ENCODE results near the gene PTPRQ. TPM values are rescaled to one million over a fixed set of nuclear protein-coding genes. Genes with fewer than 3 reads are reported as not detected.
A peak's percentile ranks its signal among the peaks of the same experiment; 100 is the strongest.

The PTPRQ gene
- not detected in 2 replicates for total RNA-seq

DNA sequence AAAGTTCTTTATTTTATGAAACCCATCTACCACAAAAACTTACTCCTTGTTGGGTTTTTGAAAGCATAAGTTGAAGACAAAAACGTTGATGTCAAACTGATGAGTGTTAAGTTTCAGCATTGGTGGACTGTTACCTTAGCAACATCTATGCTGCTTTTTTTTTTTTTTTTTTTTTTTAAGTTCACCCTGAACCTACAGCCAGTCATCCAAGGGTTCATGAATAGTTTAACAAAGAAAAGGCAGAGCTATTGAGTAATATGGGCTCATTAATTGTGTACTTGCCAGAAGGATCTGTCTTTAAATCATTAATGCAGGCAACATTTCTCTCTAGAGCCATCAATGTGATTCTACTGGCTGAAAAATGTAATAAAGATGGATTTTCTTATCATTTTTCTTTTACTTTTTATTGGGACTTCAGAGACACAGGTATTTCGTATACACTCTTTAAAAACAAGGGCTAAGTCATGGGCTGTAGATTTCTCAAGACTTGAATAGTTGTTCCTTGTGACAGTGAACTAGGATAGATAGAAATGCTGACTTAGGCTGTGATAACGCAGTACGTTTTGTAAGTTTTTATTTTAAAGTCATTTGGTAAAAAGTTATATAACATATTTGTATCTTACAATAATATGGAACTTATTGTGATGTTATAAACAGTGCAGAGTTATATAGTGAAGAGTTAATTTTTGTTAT is at the start of gene PTPRQ:
Gene PTPRQ, plus strand, starts transcription at position 262 of the 693 bp plus-strand sequence. Its CDS starts 111 bp downstream, at position 373.
- H3K27me3 ChIP-seq (ENCODE audit: control insufficient read depth, insufficient read depth, low read length), result no peaks in the 10 kb centered on the region
- DNase-seq (ENCODE audit: low read depth), result peak; percentile 78
- no peak for TF ChIP-seq CTCF (IDR thresholded peaks at IDR 0.05; ENCODE audit: insufficient read depth, low read length, severe bottlenecking)
- no peaks in the 10 kb centered on the region for H3K36me3 ChIP-seq (ENCODE audit: control insufficient read depth, insufficient read depth, low read length)
- no peak for FAIRE-seq
- H3K4me3 ChIP-seq (ENCODE audit: low read depth, low read length), result no peak within 1 kb of the TSS

DNA sequence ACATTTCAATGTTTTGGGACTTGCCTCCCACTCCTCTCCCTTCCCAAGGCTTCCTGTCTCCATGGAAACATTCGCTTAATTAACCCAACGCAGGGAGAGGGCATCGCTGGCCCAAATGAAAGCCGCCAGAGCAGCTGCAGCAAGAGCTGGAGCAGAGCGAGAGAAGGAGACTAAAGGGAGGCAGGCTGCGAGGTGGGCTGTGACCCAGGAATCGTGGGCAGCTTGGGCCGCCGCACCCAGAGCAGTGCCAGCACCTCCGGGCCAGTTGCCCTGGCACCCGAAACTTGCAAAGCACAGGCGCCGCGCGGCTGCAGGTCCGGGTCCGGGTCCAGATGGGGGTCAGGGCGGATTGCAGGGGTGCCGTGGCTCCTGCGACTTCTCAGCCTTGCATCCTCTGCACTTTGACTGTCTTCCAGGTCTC is 43.5 kb upstream of the PTPRQ start:
- DNase-seq (ENCODE audit: low read depth), result no peak
- H3K27me3 ChIP-seq (ENCODE audit: control insufficient read depth, insufficient read depth, low read length), result no peaks in the 10 kb centered on the region
- no peak overlapping the region for H3K4me3 ChIP-seq (ENCODE audit: low read depth, low read length)
- FAIRE-seq, result no peak
- no peak for TF ChIP-seq CTCF (IDR thresholded peaks at IDR 0.05; ENCODE audit: insufficient read depth, low read length, severe bottlenecking)
- H3K36me3 ChIP-seq (ENCODE audit: control insufficient read depth, insufficient read depth, low read length), result no peaks in the 10 kb centered on the region

DNA sequence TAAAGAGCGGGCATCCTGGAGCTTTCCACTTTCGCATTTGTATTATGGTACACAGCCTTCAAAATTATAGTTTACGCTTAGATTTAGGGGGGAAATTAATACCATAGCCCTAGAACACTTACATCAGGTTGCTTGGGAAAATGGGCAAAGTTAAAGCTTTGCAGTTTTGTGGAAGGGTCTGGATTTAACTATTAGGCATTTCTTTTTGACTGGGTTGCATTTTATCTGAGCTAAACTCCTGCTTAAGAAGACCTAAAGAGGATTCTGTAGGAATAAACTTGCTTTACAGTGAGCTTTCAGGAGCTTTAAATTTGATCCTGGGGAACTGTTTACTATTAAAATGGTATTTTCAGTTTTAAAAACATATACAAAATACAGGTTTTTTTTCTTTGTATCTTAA is 42.8 kb upstream of the PTPRQ start:
- Histone ChIP-seq H3K36me3 (ENCODE audit: control insufficient read depth, insufficient read depth, low read length) (no peaks in the 10 kb centered on the region), H3K4me3 (ENCODE audit: low read depth, low read length) (no peak overlapping the region), H3K27me3 (ENCODE audit: control insufficient read depth, insufficient read depth, low read length) (no peaks in the 10 kb centered on the region)
- no peak for FAIRE-seq
- no peak for TF ChIP-seq CTCF (IDR thresholded peaks at IDR 0.05; ENCODE audit: insufficient read depth, low read length, severe bottlenecking)
- no peak for DNase-seq (ENCODE audit: low read depth)

GRCh38 chr12:80404629-80405028 is 39.4 kb upstream of the PTPRQ start:
- no peak for TF ChIP-seq CTCF (IDR thresholded peaks at IDR 0.05; ENCODE audit: insufficient read depth, low read length, severe bottlenecking)
- H3K4me3 ChIP-seq (ENCODE audit: low read depth, low read length), result no peak overlapping the region
- H3K27me3 ChIP-seq (ENCODE audit: control insufficient read depth, insufficient read depth, low read length), result no peaks in the 10 kb centered on the region
- H3K36me3 ChIP-seq (ENCODE audit: control insufficient read depth, insufficient read depth, low read length), result no peaks in the 10 kb centered on the region
- FAIRE-seq (no peak), DNase-seq (ENCODE audit: low read depth) (peak; percentile 82)

GRCh38 chr12:80406253-80406652 is 37.8 kb upstream of the PTPRQ start:
- DNase-seq (ENCODE audit: low read depth), result peak; percentile 66
- TF ChIP-seq CTCF (IDR thresholded peaks at IDR 0.05; ENCODE audit: insufficient read depth, low read length, severe bottlenecking), result no peak
- no peak overlapping the region for H3K4me3 ChIP-seq (ENCODE audit: low read depth, low read length)
- no peaks in the 10 kb centered on the region for H3K27me3 ChIP-seq (ENCODE audit: control insufficient read depth, insufficient read depth, low read length)
- no peaks in the 10 kb centered on the region for H3K36me3 ChIP-seq (ENCODE audit: control insufficient read depth, insufficient read depth, low read length)
- no peak for FAIRE-seq

DNA sequence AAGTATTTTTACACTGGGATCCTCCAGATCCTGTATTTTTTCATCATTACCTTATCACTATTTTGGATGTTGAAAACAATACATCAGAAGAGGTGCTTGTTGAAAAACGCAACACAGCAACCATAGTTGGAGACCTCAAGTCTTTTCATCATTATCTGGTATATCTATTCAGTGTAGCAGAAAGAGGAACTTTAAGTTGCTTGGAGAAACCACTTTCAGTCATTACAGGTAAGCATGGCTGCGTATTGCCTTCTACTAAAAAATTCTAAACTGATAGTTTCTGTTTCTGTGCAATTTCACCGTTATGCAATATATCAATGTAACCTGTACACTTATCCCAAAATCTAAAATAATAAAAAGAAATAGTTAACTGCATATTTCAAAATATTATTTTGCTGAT is 32.2 kb upstream of the PTPRQ start:
- no peaks in the 10 kb centered on the region for H3K27me3 ChIP-seq (ENCODE audit: control insufficient read depth, insufficient read depth, low read length)
- TF ChIP-seq CTCF (IDR thresholded peaks at IDR 0.05; ENCODE audit: insufficient read depth, low read length, severe bottlenecking), result no peak
- H3K36me3 ChIP-seq (ENCODE audit: control insufficient read depth, insufficient read depth, low read length), result no peaks in the 10 kb centered on the region
- FAIRE-seq (no peak), DNase-seq (ENCODE audit: low read depth) (no peak)
- H3K4me3 ChIP-seq (ENCODE audit: low read depth, low read length), result no peak overlapping the region
